ENCODE results near the gene PCP4L1.

- no peak for TF ChIP-seq EZH2 (IDR thresholded peaks at IDR 0.05)
- no peak for TF ChIP-seq CTCF (IDR thresholded peaks at IDR 0.05)
- TF ChIP-seq EZH2phosphoT487 (IDR thresholded peaks at IDR 0.05): no peak
Measured at GRCh38 chr1:161307230-161307768, 48.8 kb downstream of the PCP4L1 start.

Measured in neural progenitor cell (in vitro differentiated cells).